HCEC 1CT (cell line): ENCODE results near the gene PSMD6.

ENCODE experiments used
- DNase-seq: peaks from one replicate; pipeline ENCODE4 v3.0.0-alpha.2; 2017

The PSMD6 gene

DNA sequence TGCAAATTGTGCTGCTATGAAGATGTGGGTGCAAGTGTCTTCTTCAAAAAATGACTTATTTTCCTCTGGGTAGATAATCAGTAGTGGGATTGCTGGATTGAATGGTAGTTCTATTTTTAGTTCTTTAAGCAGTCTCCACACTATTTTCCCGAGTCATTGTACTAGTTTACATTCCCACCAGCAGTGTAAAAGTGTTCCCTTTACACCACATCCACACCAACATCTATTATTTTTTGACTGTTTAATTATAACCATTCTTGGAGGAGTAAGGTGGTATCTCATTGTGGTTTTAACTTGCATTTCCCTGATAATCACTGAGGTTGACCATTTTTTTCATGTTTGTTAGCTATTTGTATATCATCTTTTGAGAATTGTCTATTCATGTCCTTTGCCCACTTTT lies 19.7 kb upstream of the PSMD6 start:
- no peak for DNase-seq

DNA sequence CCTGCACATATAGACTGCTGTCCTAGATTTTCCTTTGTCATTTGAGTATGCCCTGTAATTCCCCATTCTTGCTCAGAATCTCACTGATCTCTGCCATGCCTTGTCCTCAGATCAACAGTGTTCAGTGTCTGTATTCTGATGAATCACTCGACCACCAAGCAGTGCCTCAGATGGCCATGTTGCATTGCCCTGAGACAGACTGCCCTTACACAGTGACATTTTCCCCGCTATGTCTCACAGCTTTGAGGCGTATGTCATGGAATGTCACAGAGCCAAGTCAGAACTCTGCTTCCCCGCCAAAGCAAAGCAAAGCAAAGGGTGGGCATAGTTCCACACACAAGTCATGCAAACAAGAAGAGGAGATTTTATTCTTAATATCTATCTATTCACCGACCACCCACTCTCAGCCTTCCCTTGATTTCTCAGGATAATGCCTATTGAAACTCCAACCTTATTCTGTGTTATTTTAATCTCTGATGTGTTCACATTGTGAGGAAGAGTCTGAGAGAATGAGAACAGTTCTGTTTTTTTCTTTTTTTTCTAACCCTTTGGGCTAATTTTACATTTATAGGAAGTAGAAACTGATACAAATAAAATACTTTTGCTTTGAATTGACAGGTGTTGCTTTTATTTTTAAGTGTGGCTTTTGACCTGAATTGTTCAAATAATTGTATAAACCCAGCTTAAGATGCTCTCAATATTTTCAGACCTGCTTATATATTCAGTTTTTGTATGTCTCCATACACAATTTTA lies 16.9 kb upstream of the PSMD6 start:
- no peak for DNase-seq

DNA sequence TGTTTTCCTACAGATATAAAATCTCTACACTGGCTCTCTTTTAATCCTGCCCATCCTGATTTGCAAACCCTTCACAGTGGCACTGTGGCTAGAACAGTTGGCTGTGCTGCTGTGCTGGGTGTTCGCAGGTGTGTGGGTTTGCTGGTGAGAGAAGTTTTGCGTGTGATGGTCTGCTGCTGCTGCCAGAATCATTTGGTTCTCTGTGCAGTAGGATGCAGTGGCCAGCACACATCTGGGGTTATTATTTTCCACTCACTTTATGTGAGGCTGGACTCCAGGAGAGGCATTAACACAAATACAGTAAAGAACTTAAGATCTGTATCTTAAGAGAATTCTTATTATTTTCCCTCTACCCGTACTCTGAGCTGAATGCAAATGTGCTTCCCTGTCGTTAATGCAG lies 16.0 kb upstream of the PSMD6 start:
- no peak for DNase-seq

- DNase-seq, result no peak
Observed at GRCh38 chr3:64038253-64038767, 15.0 kb upstream of the PSMD6 start.

- DNase-seq, result no peak
Observed at GRCh38 chr3:64037084-64037483, 13.8 kb upstream of the PSMD6 start.

DNA sequence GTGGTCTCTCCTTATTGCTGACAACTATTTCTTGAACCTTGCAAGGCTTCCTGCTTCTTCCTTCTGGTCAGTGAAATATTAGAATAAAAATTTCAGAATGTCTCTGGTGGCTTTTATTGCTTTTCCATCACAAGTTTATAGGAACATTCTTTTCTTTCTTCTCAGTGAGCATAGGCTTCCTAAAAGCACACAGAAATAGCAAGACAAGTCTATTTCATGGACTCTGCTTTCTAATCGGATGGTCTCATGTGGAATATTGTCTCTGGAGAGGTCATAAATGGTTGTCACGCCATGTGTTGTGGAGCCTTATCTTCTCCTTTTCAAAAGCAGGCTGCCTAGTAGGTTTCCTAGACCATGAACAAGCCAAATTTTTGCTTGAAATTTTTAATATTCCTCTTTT lies 9.8 kb upstream of the PSMD6 start:
- DNase-seq, result no peak

DNA sequence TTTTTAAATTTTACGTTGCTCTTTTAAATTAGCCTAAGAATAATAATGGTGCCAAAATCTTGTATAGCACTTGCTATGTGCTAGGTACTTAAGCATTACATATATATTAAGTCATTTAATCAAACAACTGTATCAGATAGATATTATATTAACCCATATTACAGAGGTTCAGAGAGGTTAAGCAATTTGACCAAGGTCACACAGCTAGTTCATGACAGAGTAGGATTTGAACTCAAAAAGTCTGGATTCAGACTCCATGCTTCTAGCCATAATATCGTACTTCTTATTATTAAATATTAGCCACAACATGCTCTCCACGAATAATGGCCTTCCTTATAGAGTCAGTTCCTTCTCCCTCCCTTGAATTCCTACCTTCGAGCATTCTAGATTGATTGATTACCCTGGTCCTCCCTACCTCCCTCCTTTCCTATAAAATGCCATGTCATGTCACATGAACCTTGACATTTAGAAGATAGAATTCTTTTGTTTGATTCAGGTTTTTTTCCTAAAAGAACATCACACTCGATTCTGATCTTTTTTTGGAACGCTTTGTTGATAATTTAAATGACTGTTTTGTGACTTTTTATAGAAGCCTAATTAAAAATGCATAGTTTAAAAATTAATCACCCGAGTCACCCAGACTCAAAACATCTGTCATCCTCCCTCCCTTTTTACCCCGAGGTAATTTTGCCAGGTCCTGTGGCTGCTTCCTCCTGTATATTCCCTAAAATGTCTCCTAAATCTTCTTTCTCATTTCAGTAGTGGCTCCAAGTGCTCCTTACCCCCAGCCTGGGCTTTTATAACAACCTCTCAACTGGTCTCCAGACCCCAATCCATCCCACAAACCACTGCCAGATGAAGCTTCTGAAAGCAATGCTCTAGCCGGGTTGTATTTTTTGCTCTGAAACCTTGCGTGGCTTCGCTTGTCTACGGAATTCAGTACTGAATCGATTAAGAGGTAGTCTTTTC lies 8.5 kb upstream of the PSMD6 start:
- no peak for DNase-seq

- DNase-seq, result peak; percentile 58
Observed at GRCh38 chr3:64030741-64031140, 7.4 kb upstream of the PSMD6 start.

- no peak for DNase-seq
Observed at GRCh38 chr3:64029287-64029686, 6.0 kb upstream of the PSMD6 start.

DNA sequence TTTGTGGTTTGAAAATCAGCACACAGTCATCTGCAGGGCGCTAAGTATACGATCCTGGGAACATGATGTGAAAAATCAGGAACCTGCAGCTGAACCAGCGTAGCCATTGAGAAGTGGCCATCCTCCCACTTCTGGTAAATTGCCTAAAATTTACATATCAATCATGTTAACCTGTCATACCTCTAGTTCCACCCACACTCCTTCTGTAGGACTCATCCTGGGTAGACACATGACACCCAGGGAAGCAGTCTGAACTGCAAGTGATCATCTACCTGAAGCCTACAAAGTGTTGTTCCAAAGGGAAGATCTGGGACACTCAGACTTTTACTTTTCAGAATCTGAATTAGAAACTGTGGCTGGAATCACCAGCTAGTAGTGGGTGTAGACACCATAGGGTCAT lies 5.5 kb upstream of the PSMD6 start:
- no peak for DNase-seq

DNA sequence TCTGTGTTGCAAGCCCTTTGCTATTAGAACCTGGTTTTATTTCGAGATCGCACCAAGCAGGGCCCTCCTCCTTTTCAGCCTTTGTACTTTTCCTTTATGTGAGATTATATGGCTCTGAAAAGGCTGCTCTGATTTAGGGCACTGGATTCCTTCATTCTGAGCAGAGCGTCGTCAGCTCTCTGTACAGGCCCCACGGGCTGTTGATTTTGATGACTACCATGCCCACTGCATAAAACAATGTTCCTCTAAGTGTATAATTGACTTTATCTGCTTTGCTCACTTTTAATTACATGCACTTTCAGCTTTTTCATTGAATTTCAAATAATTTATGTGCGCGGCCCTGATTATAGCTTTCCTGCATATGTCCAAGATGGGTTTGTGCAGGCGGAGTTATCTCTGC lies 4.4 kb upstream of the PSMD6 start:
- DNase-seq, result no peak

GRCh38 chr3:64026346-64026745 lies 3.1 kb upstream of the PSMD6 start:
- no peak for DNase-seq

- DNase-seq, result no peak
Observed at GRCh38 chr3:64023861-64024223, 548 bp upstream of the PSMD6 start.

- no peak for DNase-seq
Observed at GRCh38 chr3:64022451-64023186, 675 bp downstream of the PSMD6 start.

GRCh38 chr3:64021922-64022321 lies 1.4 kb downstream of the PSMD6 start:
- DNase-seq, result no peak

- no peak for DNase-seq
Observed at GRCh38 chr3:64019879-64020278, 3.4 kb downstream of the PSMD6 start.

DNA sequence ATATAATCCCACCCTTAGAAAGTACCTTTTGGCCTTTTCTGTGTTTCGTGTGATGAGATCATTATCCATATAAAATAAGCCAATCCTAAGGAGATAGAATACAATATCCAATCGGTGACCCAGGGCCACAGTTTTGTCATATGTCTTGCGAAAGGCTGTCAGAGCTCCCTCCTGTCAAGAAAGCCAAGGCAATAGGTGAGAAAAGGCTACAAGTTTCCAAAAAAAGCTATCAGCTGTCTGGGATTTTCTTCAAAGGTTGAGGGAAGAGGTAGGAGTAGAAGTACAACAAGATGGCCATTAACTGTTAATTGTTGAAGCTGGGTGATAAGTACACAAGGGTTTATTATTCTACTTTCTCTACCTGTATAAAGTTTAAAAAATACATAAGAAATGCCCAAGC lies 4.0 kb downstream of the PSMD6 start:
- DNase-seq, result no peak

DNA sequence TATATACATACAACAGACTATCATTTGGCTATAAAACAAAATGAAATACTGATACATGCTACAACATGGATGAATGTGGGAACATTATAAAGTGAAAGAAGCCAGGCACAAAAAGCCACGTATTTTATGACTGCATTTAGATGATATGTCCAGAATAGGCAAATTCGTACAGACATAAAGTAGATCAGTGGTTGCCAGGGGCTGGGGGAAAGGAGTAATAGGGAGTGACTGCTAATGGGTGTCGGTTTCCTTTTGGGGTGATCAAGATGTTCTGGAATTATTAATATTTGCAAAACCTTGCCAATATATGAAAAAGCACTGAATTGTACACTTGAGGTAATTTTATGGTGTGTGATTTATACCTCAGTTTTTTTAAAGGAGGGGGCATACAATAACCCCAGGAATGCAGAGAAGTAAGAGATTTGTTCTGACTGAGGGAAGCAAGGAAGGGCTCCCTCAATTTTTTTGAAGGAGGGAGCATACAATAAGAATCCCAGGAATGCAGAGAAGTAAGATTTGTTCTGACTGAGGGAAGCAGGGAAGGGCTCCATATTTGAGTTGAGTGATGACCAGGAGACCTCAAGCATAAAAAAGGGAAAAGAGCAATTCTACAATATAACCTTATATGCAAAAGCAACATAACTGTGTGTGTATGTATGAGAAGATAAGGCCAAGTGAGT lies 6.2 kb downstream of the PSMD6 start:
- DNase-seq, result peak; percentile 7

DNA sequence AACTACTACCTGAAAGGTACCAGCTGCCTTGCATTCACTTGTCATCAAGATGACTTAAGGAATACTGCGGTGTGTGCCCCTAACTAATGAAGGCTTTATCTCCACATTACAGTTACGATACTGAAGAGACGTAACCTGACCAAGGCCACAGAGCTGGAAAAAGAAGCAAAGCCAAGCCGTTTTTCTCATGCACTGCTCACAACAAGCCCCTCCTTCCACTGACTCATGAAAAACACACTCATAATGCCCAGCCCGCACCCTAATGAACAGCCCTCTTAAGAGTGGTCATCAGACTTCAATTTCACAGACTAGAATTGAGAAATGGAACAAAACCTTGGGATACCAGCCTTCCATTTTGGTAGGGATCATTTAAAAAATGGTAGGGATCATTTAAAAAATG lies 11.6 kb downstream of the PSMD6 start:
- DNase-seq, result peak; percentile 54

- DNase-seq, result no peak
Observed at GRCh38 chr3:64010199-64010598, 13.1 kb downstream of the PSMD6 start.

DNA sequence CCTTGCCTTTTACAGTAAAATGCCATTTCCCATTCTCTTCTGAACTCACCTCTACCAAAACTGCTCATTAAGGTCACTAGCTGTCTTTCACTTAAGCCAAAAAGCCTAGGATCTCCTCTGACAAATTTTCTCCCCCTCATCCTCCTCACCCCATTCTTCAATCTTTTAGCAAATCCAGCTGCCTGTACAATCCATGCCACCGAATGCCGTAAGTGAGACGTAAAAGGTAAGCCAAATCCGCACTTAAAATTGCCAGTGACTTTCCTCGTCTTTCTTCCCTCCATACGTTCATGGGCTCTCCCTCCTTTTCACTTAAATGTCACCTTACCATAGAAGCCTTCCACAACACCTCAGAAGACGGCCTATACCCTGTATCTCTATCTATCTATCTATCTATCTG lies 13.8 kb downstream of the PSMD6 start:
- DNase-seq, result no peak

DNA sequence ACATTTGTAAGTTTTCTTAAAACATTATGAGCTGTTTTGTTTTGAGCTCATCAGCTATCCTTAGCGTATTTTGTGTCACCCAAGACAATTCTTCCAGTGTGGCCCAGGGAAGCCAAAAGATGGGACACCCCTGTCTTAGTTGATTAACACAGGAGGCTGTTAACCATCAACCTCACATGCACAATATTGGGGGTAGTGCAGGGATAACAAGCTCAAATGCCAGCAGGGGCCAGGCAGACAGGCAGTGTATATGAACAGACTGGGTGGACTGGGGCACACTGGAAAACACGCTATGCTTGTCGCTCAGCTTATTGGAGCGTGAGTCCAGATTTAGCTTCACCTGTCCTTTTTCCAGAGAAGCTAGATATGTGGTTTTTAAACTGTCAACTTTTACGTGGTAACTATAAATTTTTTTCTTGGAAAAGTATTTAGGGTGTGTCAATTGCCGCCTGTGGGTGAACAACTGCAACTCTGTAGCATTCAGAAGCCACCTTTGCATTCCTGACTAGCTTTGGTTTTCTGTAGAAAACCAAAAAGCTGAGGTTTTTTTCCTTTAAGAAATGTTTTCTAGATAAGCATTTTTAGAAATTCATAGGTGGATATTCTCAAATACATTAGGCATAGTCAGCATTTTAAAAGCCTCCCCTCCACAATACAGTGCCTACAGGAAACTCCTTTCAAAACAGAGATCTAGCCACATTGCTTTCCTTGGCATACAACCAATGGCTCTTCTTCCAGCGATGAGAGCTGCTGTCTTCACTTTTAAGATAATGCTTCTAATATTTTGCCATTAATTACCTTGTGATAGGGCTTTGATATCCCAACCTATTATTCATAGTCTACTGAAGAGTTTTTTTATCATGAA lies 14.6 kb downstream of the PSMD6 start:
- no peak for DNase-seq
